SU-DHL-6 (cell line): Measurements from ENCODE around the gene PSMG2.

Experiments used
- H2AFZ ChIP-seq: fragments of 200-600 bp; sonication (generic); 2 replicates; pipeline ENCODE4 v1.6.1; 2014; ENCODE audit warnings: low read depth, mild to moderate bottlenecking, moderate library complexity, mixed read lengths, antibody characterized with exemption, low read length; ENCODE audit not compliant: severe bottlenecking
- H3F3A ChIP-seq: fragments of 200-600 bp; shearing (Covaris generic); 2 replicates; pipeline ENCODE4 v1.6.0; 2016; ENCODE audit warnings: antibody characterized with exemption, mild to moderate bottlenecking; ENCODE audit not compliant: insufficient read depth
- H3K27ac ChIP-seq: fragments of 200-600 bp; sonication (generic); 2 replicates; pipeline ENCODE4 v1.5.1; 2016; ENCODE audit warnings: low read depth, mild to moderate bottlenecking, low read length, moderate library complexity, mixed read lengths
- H3K27me3 ChIP-seq: fragments of 200-600 bp; sonication (generic), shearing (Covaris generic); 2 replicates; pipeline ENCODE4 v1.6.0; 2014; ENCODE audit warnings: mild to moderate bottlenecking, low read length
- H3K36me3 ChIP-seq: fragments of 200-600 bp; sonication (generic); 2 replicates; pipeline ENCODE4 v1.6.1; 2014; ENCODE audit warnings: mild to moderate bottlenecking, low read length, mixed read lengths
- H3K4me2 ChIP-seq: fragments of 300-600, 200-600 bp; shearing (Covaris generic), sonication (generic); 2 replicates; pipeline ENCODE4 v1.6.0; 2014; ENCODE audit warnings: low read length, low read depth, mild to moderate bottlenecking; ENCODE audit not compliant: poor library complexity, severe bottlenecking
- H3K4me3 ChIP-seq: fragments of 200-600 bp; sonication (generic); 2 replicates; pipeline ENCODE4 v1.5.1; 2014; ENCODE audit warnings: antibody characterized with exemption, low read length, mild to moderate bottlenecking, mixed read lengths; ENCODE audit not compliant: insufficient read depth, poor library complexity, severe bottlenecking
- H3K79me2 ChIP-seq: fragments of 200-600 bp; sonication (generic); 2 replicates; pipeline ENCODE4 v1.6.1; 2014; ENCODE audit warnings: mild to moderate bottlenecking, low read length, moderate library complexity; ENCODE audit not compliant: insufficient read depth
- H3K9ac ChIP-seq: fragments of 200-600 bp; sonication (generic); 2 replicates; pipeline ENCODE4 v1.7.0; 2014; ENCODE audit warnings: mild to moderate bottlenecking, low read length
- H3K9me2 ChIP-seq: fragments of 200-600 bp; sonication (generic); replicated peaks from 2 replicates; pipeline ENCODE4 v1.6.1; 2014; ENCODE audit warnings: low read length; ENCODE audit not compliant: insufficient read depth
- H3K9me3 ChIP-seq: fragments of 200-600 bp; sonication (generic); 2 replicates; pipeline ENCODE4 v1.6.1; 2014; ENCODE audit warnings: low read length, mixed read lengths; ENCODE audit not compliant: insufficient read depth
- H4K20me1 ChIP-seq: fragments of 200-600 bp; sonication (generic); 2 replicates; pipeline ENCODE4 v1.6.1; 2014; ENCODE audit warnings: low read depth, mild to moderate bottlenecking, antibody characterized with exemption, low read length, moderate library complexity, mixed read lengths
- CTCF ChIP-seq: fragments of 200-600 bp; sonication (generic); IDR thresholded peaks from one replicate; pipeline ENCODE4 v1.5.1; 2017; ENCODE audit warnings: antibody characterized with exemption, mild to moderate bottlenecking, low read length, moderate library complexity; ENCODE audit not compliant: insufficient read depth, poor library complexity, severe bottlenecking
- EZH2phosphoT487 ChIP-seq: fragments of 200-600 bp; sonication (generic), shearing (Covaris generic); conservative IDR thresholded peaks from 2 replicates; pipeline ENCODE4 v1.6.1; 2018; ENCODE audit warnings: mild to moderate bottlenecking, antibody characterized with exemption, low read length, moderate library complexity, mixed read lengths

The PSMG2 gene

DNA sequence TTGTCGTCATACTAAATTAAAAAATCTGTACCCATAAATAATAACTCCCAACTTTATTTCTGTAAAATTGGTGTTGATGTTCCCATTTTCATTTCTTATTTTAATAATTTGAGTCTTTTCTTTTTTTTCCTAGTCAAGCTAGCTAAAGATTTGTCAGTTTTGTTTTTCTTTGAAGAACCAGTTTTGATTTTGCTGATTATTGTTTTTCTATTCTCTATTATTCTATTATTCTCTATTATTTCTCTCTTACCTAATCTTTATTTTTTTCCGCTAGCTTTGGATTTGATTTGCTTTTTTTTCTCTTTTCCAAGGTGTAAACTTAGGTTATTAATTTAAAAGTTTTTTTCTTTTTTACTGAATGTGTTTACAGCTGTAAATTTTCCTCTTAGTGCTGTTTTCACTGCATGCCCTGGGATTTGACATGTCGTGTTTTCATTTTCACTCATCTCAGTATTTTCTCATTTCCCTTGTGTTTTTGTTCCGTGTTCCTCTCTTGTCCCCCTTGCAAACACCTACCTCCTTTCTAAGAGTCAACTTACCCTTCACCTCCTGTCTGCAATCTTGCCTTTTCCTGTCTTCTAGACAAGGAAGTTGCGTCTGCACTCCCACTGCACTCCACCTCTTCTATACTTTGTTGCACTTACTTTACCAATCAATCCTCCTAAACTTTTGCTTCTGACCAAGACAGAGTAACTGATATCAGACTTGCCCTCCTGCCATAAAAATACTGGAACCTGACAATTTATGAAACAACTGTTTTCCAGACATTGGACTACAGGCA lies 18.8 kb downstream of the PSMG2 start:
- Histone ChIP-seq H3K36me3 (peaks cover 33% of the 10 kb centered on the region; the same call in 1 of the 2 replicates), H3K79me2 (no peaks in the 10 kb centered on the region)

DNA sequence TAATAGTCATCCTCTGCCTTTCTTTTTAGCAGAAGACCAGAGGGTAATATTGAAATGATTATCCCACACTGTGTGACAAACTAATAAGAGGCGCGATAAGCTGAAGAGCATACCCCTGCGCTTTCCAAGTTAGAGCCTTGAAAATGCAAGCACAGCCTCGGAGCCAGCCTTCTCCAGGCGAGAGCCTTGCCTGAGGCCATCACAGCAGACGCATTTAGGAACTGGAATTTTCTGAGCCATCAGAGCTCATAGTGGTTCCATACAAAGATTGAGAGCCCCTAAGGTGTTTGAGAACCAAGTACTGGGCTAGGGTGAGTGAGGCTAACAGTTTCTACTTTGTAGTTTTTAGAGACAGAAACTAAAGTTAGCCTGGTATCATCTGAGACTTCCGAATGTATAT lies 19.9 kb downstream of the PSMG2 start:
- H3K36me3 ChIP-seq, result peaks cover 27% of the 10 kb centered on the region; the same call in 1 of the 2 replicates
- no peak overlapping the region for H3K4me3 ChIP-seq
- H4K20me1 ChIP-seq, result no peaks in the 10 kb centered on the region
- no peak overlapping the region for H3K4me2 ChIP-seq
- no peaks in the 10 kb centered on the region for H3K9me3 ChIP-seq
- no peaks in the 10 kb centered on the region for H3K9me2 ChIP-seq
- TF ChIP-seq EZH2phosphoT487, result no peak
- TF ChIP-seq CTCF, result no peak
- no peaks in the 10 kb centered on the region for H3K79me2 ChIP-seq
- no peaks in the 10 kb centered on the region for H3K27me3 ChIP-seq
- no peak overlapping the region for H3K9ac ChIP-seq
- no peak overlapping the region for H3K27ac ChIP-seq
- no peak overlapping the region for H2AFZ ChIP-seq
- H3F3A ChIP-seq, result peaks cover 10% of the 10 kb centered on the region

More for the DNA sequence above, 18.8 kb downstream of the PSMG2 start:
- Histone ChIP-seq H3K27ac (no peak overlapping the region), H3K9me3 (no peaks in the 10 kb centered on the region), H4K20me1 (no peaks in the 10 kb centered on the region), H3F3A (peaks cover 10% of the 10 kb centered on the region), H3K9me2 (no peaks in the 10 kb centered on the region), H3K4me3 (no peak overlapping the region), H3K4me2 (no peak overlapping the region), H2AFZ (no peak overlapping the region), H3K27me3 (no peaks in the 10 kb centered on the region), H3K9ac (no peak overlapping the region)
- TF ChIP-seq CTCF, result no peak
- TF ChIP-seq EZH2phosphoT487, result no peak

DNA sequence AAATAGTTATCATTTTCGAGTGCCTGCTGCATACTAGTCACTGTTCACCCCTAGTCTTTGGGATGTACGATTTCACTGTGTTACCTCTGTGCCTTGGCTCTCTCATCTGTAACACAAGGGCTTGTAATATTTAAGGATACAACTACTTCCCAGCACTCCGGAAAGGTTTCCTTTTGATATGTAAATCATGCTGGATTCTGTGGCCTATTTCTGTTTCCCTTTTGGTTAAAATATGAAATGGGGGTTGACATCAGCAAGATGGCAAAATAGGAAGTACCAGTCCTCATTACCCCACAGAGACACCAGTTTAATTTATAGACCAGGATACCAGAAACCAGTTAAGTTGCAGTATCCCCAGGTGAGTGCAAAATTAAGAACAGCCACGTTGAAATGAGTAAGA lies 23.5 kb downstream of the PSMG2 start:
- no peak overlapping the region for H3K4me2 ChIP-seq
- H3K9ac ChIP-seq, result no peak overlapping the region
- no peaks in the 10 kb centered on the region for H3K9me2 ChIP-seq
- H4K20me1 ChIP-seq, result no peaks in the 10 kb centered on the region
- H2AFZ ChIP-seq, result no peak overlapping the region
- H3K9me3 ChIP-seq, result no peaks in the 10 kb centered on the region
- peaks cover 10% of the 10 kb centered on the region for H3F3A ChIP-seq
- no peak overlapping the region for H3K4me3 ChIP-seq
- TF ChIP-seq EZH2phosphoT487 (no peak), CTCF (no peak)
- no peaks in the 10 kb centered on the region for H3K79me2 ChIP-seq
- peaks cover 16% of the 10 kb centered on the region; the same call in 1 of the 2 replicates for H3K36me3 ChIP-seq
- H3K27ac ChIP-seq, result no peak overlapping the region
- no peaks in the 10 kb centered on the region for H3K27me3 ChIP-seq
